DOHH2 (cell line): ENCODE results near the gene SLC25A33.

Source experiments
- CTCF ChIP-seq: fragments of 200-600 bp; sonication (generic); IDR thresholded peaks from one replicate; pipeline ENCODE4 v1.5.1; 2014; ENCODE audit warnings: antibody characterized with exemption, mild to moderate bottlenecking, low read depth, low read length; ENCODE audit not compliant: poor library complexity, severe bottlenecking
- EZH2phosphoT487 ChIP-seq: fragments of 200-600 bp; sonication (generic); IDR thresholded peaks from 2 replicates; pipeline ENCODE4 v1.6.1; 2017; ENCODE audit warnings: borderline replicate concordance, mild to moderate bottlenecking, antibody characterized with exemption, low read length, moderate library complexity, mixed read lengths

GRCh38 chr1:9536301-9536700 lies 3.0 kb upstream of the SLC25A33 start:
- TF ChIP-seq CTCF: no peak
- no peak for TF ChIP-seq EZH2phosphoT487
